Stimulated activated naive B cell treated with anti-CD40 and anti-IgM and Interleukin-4, amounts not matched to agents 10 μg/mL and 1 μg/mL and 100 μg/mL, for 72 hours (primary cell): ENCODE results near the gene SPDEF.

ENCODE experiments used
- ATAC-seq, 2 donors: fragments of 150-1000 bp; cut with Tn5 transposase; replicated peaks; 2 replicates each; pipeline ENCODE4 v1.10.0; 2021; ENCODE audit warnings: moderate library complexity in 1 of 2
- DNase-seq: peaks from one replicate; pipeline ENCODE4 v3.0.0; 2021
- H3K27ac Mint-ChIP-seq: one replicate; pipeline ENCODE4 v1.8.0; 2022; ENCODE audit warnings: mild to moderate bottlenecking, mixed read lengths
- H3K27me3 Mint-ChIP-seq, 2 donors: one replicate each; pipeline ENCODE4 v1.8.0; 2022; ENCODE audit warnings: mixed read lengths in 2 of 2
- H3K36me3 Mint-ChIP-seq, 2 donors: one replicate each; pipeline ENCODE4 v1.8.0; 2022; ENCODE audit warnings: mixed read lengths in 2 of 2, mild to moderate bottlenecking in 1 of 2
- H3K4me1 Mint-ChIP-seq, 2 donors: one replicate each; pipeline ENCODE4 v1.8.0; 2022; ENCODE audit warnings: mixed read lengths in 2 of 2, mild to moderate bottlenecking in 1 of 2
- H3K4me3 Mint-ChIP-seq, 2 donors: one replicate each; pipeline ENCODE4 v1.8.0; 2022; ENCODE audit warnings: mild to moderate bottlenecking in 2 of 2, mixed read lengths in 2 of 2, moderate library complexity in 1 of 2
- H3K9me3 Mint-ChIP-seq, 2 donors: one replicate each; pipeline ENCODE4 v1.8.0; 2022; ENCODE audit warnings: mixed read lengths in 2 of 2, mild to moderate bottlenecking in 1 of 2

Gene SPDEF

GRCh38 chr6:34536959-34537848, 18.9 kb downstream of the SPDEF start:
- DNase-seq: no peak
- H3K27ac Mint-ChIP-seq: no peak overlapping the region
- H3K9me3 Mint-ChIP-seq: no peaks in the 10 kb centered on the region
- ATAC-seq: no peak
- H3K4me3 Mint-ChIP-seq: no peak overlapping the region
- H3K4me1 Mint-ChIP-seq: no peaks in the 10 kb centered on the region
- no peaks in the 10 kb centered on the region for H3K27me3 Mint-ChIP-seq
- H3K36me3 Mint-ChIP-seq: no peaks in the 10 kb centered on the region

- DNase-seq (no peak), ATAC-seq (no peak)
- no peaks in the 10 kb centered on the region for H3K36me3 Mint-ChIP-seq
- no peak overlapping the region for H3K4me3 Mint-ChIP-seq
- H3K9me3 Mint-ChIP-seq: no peaks in the 10 kb centered on the region
- no peak overlapping the region for H3K27ac Mint-ChIP-seq
- H3K27me3 Mint-ChIP-seq: no peaks in the 10 kb centered on the region
- peaks cover 0 to 4% of the 10 kb centered on the region in 2 donors for H3K4me1 Mint-ChIP-seq
Measured at GRCh38 chr6:34536251-34536958, 19.7 kb downstream of the SPDEF start.

GRCh38 chr6:34535646-34536045, 20.5 kb downstream of the SPDEF start:
- H3K9me3 Mint-ChIP-seq: no peaks in the 10 kb centered on the region
- no peaks in the 10 kb centered on the region for H3K36me3 Mint-ChIP-seq
- ATAC-seq (no peak), DNase-seq (no peak)
- H3K4me1 Mint-ChIP-seq: peaks cover 0 to 4% of the 10 kb centered on the region in 2 donors
- H3K27ac Mint-ChIP-seq: no peak overlapping the region
- no peak overlapping the region for H3K4me3 Mint-ChIP-seq
- no peaks in the 10 kb centered on the region for H3K27me3 Mint-ChIP-seq

GRCh38 chr6:34535199-34535598, 20.9 kb downstream of the SPDEF start:
- H3K4me1 Mint-ChIP-seq: peaks cover 0 to 4% of the 10 kb centered on the region in 2 donors
- H3K36me3 Mint-ChIP-seq: no peaks in the 10 kb centered on the region
- no peaks in the 10 kb centered on the region for H3K27me3 Mint-ChIP-seq
- no peak overlapping the region for H3K27ac Mint-ChIP-seq
- ATAC-seq (no peak), DNase-seq (no peak)
- H3K4me3 Mint-ChIP-seq: no peak overlapping the region
- no peaks in the 10 kb centered on the region for H3K9me3 Mint-ChIP-seq

GRCh38 chr6:34534656-34535055, 21.5 kb downstream of the SPDEF start:
- Mint-ChIP-seq H3K27ac (no peak overlapping the region), H3K9me3 (no peaks in the 10 kb centered on the region), H3K4me1 (peaks cover 0 to 4% of the 10 kb centered on the region in 2 donors), H3K36me3 (no peaks in the 10 kb centered on the region), H3K4me3 (no peak overlapping the region), H3K27me3 (no peaks in the 10 kb centered on the region)
- ATAC-seq (no peak), DNase-seq (no peak)

- Mint-ChIP-seq H3K9me3 (no peaks in the 10 kb centered on the region), H3K4me3 (no peak overlapping the region), H3K36me3 (no peaks in the 10 kb centered on the region), H3K27me3 (no peaks in the 10 kb centered on the region), H3K27ac (no peak overlapping the region), H3K4me1 (peaks cover 0 to 4% of the 10 kb centered on the region in 2 donors)
- ATAC-seq (no peak), DNase-seq (no peak)
Measured at GRCh38 chr6:34534146-34534545, 22.0 kb downstream of the SPDEF start.

- peak overlapping the region in 1 of 2 donors; percentile 52 for H3K4me3 Mint-ChIP-seq
Measured at GRCh38 chr6:34532230-34532629, 23.9 kb downstream of the SPDEF start.

GRCh38 chr6:34531580-34532201, 24.4 kb downstream of the SPDEF start:
- H3K36me3 Mint-ChIP-seq: no peaks in the 10 kb centered on the region
- H3K4me1 Mint-ChIP-seq: peaks cover under 1 to 6% of the 10 kb centered on the region in 2 donors
- ATAC-seq: peak in 1 of 2 donors; percentile 20
- peak overlapping the region in 1 of 2 donors; percentile 52 for H3K4me3 Mint-ChIP-seq
- no peaks in the 10 kb centered on the region for H3K27me3 Mint-ChIP-seq
- no peaks in the 10 kb centered on the region for H3K9me3 Mint-ChIP-seq
- H3K27ac Mint-ChIP-seq: no peak overlapping the region
- peak; percentile 14 for DNase-seq

More at GRCh38 chr6:34532230-34532629, 23.9 kb downstream of the SPDEF start:
- H3K4me1 Mint-ChIP-seq: peaks cover 0 to 6% of the 10 kb centered on the region in 2 donors
- no peaks in the 10 kb centered on the region for H3K36me3 Mint-ChIP-seq
- DNase-seq (no peak), ATAC-seq (no peak)
- no peak overlapping the region for H3K27ac Mint-ChIP-seq
- H3K9me3 Mint-ChIP-seq: no peaks in the 10 kb centered on the region
- H3K27me3 Mint-ChIP-seq: no peaks in the 10 kb centered on the region

GRCh38 chr6:34530753-34531365, 25.3 kb downstream of the SPDEF start:
- Mint-ChIP-seq H3K4me1 (peaks cover 6 to 7% of the 10 kb centered on the region in 2 donors), H3K4me3 (no peak overlapping the region), H3K27me3 (no peaks in the 10 kb centered on the region), H3K27ac (no peak overlapping the region), H3K36me3 (no peaks in the 10 kb centered on the region), H3K9me3 (no peaks in the 10 kb centered on the region)
- no peak for ATAC-seq
- DNase-seq: no peak

GRCh38 chr6:34529665-34530327, 26.3 kb downstream of the SPDEF start:
- no peak overlapping the region for H3K27ac Mint-ChIP-seq
- DNase-seq (no peak), ATAC-seq (no peak)

GRCh38 chr6:34528996-34529664, 27.0 kb downstream of the SPDEF start:
- no peak for DNase-seq
- Mint-ChIP-seq H3K4me1 (peaks cover 6 to 7% of the 10 kb centered on the region in 2 donors), H3K4me3 (no peak overlapping the region), H3K27me3 (no peaks in the 10 kb centered on the region), H3K36me3 (no peaks in the 10 kb centered on the region), H3K9me3 (no peaks in the 10 kb centered on the region), H3K27ac (no peak overlapping the region)
- no peak for ATAC-seq

More at GRCh38 chr6:34529665-34530327, 26.3 kb downstream of the SPDEF start:
- Mint-ChIP-seq H3K4me1 (peaks cover 6 to 7% of the 10 kb centered on the region in 2 donors), H3K36me3 (no peaks in the 10 kb centered on the region), H3K9me3 (no peaks in the 10 kb centered on the region), H3K27me3 (no peaks in the 10 kb centered on the region), H3K4me3 (no peak overlapping the region)

GRCh38 chr6:34527751-34528670, 28.1 kb downstream of the SPDEF start:
- Mint-ChIP-seq H3K36me3 (no peaks in the 10 kb centered on the region), H3K9me3 (no peaks in the 10 kb centered on the region), H3K27me3 (no peaks in the 10 kb centered on the region), H3K27ac (peak overlapping the region; percentile 63), H3K4me3 (no peak overlapping the region), H3K4me1 (peaks cover 7 to 8% of the 10 kb centered on the region in 2 donors)
- DNase-seq (no peak), ATAC-seq (no peak)
